ENCODE measurements around the gene TMEM209.

The TMEM209 gene

DNA sequence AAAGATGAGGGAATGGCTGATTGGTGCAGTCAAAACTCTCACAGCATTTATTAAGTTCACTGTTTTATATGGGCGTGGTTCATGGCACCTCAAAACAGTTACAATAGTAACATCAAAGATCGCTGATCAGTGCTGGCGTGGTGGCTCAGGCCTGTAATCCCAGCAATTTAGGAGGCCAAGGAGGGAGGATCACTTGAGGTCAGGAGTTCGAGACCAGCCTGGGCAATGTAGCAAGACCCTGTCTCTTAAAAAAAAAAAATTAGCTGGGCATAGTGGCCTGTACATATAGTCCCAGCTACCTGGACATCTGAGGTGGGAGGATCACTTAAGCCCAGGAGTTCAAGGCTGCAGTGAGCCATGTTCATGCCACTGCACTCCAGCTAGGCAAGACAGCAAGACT lies 86.4 kb downstream of the TMEM209 start:
- TF ChIP-seq, protein P1, sequence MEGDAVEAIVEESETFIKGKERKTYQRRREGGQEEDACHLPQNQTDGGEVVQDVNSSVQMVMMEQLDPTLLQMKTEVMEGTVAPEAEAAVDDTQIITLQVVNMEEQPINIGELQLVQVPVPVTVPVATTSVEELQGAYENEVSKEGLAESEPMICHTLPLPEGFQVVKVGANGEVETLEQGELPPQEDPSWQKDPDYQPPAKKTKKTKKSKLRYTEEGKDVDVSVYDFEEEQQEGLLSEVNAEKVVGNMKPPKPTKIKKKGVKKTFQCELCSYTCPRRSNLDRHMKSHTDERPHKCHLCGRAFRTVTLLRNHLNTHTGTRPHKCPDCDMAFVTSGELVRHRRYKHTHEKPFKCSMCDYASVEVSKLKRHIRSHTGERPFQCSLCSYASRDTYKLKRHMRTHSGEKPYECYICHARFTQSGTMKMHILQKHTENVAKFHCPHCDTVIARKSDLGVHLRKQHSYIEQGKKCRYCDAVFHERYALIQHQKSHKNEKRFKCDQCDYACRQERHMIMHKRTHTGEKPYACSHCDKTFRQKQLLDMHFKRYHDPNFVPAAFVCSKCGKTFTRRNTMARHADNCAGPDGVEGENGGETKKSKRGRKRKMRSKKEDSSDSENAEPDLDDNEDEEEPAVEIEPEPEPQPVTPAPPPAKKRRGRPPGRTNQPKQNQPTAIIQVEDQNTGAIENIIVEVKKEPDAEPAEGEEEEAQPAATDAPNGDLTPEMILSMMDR (IDR thresholded peaks at IDR 0.05; ENCODE audit: control insufficient read depth, extremely low read depth, insufficient read depth), result no peak
- H3K4me3 ChIP-seq (ENCODE audit: low read depth, low read length), result no peak overlapping the region
- DNase-seq (ENCODE audit: low read depth), result no peak

DNA sequence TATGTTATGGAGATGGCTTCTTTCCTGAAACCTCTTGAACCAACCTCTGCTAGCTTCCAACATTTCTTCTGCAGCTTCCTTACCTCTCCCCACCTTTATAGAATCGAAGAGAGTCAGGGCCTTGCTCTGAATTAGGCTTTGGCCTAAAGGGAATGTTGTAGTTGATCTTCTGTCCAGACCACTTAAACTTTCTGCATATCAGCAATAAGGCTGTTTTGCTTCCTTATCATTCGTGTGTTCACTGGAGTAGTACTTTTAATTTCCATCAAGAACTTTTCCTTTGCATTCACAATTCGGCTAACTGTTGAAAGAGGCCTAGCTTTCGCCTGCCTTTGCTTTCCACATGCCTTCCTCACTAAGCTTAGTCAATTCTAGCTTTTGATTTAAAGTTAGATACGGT lies 86.9 kb downstream of the TMEM209 start:
- no peak for DNase-seq (ENCODE audit: low read depth)
- H3K4me3 ChIP-seq (ENCODE audit: low read depth, low read length), result no peak overlapping the region
- TF ChIP-seq, protein P1 (IDR thresholded peaks at IDR 0.05; ENCODE audit: control insufficient read depth, extremely low read depth, insufficient read depth), result no peak

DNA sequence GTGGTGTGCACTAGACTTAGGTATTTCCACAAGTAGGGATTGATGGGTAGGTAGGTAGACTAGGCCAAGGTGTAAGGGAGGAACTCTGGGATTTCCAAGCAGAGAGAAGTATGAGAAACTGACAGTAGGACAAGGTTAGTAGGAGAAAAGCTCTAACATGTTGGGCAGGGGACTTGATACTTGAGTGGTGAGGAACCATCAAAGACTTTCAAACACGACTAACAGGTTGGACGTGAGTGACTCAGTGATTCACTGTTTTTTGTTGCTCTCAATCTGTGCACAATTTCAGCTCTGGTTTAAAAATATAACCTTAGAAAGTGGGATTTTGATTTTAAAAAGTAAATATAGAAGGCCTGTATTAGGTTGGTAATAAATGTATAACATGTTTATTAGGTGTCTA lies 90.4 kb downstream of the TMEM209 start:
- no peak overlapping the region for H3K4me3 ChIP-seq (ENCODE audit: low read depth, low read length)
- TF ChIP-seq, protein P1 (IDR thresholded peaks at IDR 0.05; ENCODE audit: control insufficient read depth, extremely low read depth, insufficient read depth), result no peak

More for the DNA sequence above, 90.4 kb downstream of the TMEM209 start:
- no peak for DNase-seq (ENCODE audit: low read depth)

Data from LNCaP clone FGC (cell line).